HL-60 (cell line): ENCODE data around the gene MYOM3.

Experiments used
- DNase-seq, 2 experiments: peaks; one replicate each; pipeline ENCODE4 v3.0.0-alpha.2; 2010 to 2020; ENCODE audit warnings: low read depth in 1 of 2, low spot score in 1 of 2
- H3K27ac ChIP-seq: fragments of 250-450 bp; sonication (Bioruptor Pico); replicated peaks from 2 replicates; pipeline ENCODE4 v1.5.1; 2020; ENCODE audit warnings: mild to moderate bottlenecking, moderate library complexity
- H3K27me3 ChIP-seq: fragments of 250-450 bp; sonication (Bioruptor Pico); 2 replicates; pipeline ENCODE4 v1.5.1; 2021; ENCODE audit warnings: mild to moderate bottlenecking, moderate library complexity; ENCODE audit not compliant: insufficient read depth, poor library complexity, severe bottlenecking
- H3K4me3 ChIP-seq: replicated peaks from 2 replicates; pipeline ENCODE4 v1.5.1; 2011; ENCODE audit warnings: mild to moderate bottlenecking, control low read depth, low read length; ENCODE audit not compliant: insufficient read depth
- GABPA ChIP-seq: IDR thresholded peaks from 2 replicates; pipeline ENCODE4 v1.6.1; 2012; ENCODE audit warnings: low read depth
- POLR2AphosphoS5 ChIP-seq: IDR thresholded peaks from 2 replicates; pipeline ENCODE4 v1.6.1; 2012; ENCODE audit warnings: low read depth
- SPI1 ChIP-seq: IDR thresholded peaks from 2 replicates; pipeline ENCODE4 v1.6.1; 2012; ENCODE audit warnings: low read depth, mild to moderate bottlenecking, borderline replicate concordance
- TF ChIP-seq, protein P1 (sequence below): IDR thresholded peaks from one replicate; pipeline ENCODE4 v1.5.1; 2011; ENCODE audit warnings: low read length, control low read depth, inconsistent platforms; ENCODE audit not compliant: insufficient read depth
- TF ChIP-seq, protein P2 (sequence below): IDR thresholded peaks from 2 replicates; pipeline ENCODE4 v1.6.1; 2012; ENCODE audit warnings: low read depth; ENCODE audit not compliant: insufficient replicate concordance

MYOM3 gene

DNA sequence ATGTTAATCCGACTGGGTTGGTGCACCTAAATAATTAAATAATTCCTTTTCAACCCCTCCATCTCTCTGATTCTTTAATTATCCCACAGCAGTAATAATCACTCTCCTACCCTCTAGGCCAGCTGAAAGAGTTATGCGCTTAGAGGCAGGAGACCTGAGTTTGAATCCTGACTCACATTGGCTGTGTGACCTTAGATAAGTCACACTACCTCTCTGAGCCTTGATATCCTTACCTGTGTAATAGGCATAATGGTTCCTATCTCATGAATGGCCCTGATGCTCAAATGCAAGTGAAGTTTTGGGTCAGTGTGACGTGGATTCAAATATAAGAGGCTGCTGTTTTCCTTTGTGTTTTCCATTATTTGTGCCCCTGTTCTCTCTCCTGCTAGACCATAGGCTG is 8.1 kb downstream of the MYOM3 start:
- H3K27me3 ChIP-seq: no peaks in the 10 kb centered on the region
- no peak for DNase-seq
- TF ChIP-seq, protein P1, sequence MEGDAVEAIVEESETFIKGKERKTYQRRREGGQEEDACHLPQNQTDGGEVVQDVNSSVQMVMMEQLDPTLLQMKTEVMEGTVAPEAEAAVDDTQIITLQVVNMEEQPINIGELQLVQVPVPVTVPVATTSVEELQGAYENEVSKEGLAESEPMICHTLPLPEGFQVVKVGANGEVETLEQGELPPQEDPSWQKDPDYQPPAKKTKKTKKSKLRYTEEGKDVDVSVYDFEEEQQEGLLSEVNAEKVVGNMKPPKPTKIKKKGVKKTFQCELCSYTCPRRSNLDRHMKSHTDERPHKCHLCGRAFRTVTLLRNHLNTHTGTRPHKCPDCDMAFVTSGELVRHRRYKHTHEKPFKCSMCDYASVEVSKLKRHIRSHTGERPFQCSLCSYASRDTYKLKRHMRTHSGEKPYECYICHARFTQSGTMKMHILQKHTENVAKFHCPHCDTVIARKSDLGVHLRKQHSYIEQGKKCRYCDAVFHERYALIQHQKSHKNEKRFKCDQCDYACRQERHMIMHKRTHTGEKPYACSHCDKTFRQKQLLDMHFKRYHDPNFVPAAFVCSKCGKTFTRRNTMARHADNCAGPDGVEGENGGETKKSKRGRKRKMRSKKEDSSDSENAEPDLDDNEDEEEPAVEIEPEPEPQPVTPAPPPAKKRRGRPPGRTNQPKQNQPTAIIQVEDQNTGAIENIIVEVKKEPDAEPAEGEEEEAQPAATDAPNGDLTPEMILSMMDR: no peak
- no peak for TF ChIP-seq SPI1
- TF ChIP-seq, protein P2, sequence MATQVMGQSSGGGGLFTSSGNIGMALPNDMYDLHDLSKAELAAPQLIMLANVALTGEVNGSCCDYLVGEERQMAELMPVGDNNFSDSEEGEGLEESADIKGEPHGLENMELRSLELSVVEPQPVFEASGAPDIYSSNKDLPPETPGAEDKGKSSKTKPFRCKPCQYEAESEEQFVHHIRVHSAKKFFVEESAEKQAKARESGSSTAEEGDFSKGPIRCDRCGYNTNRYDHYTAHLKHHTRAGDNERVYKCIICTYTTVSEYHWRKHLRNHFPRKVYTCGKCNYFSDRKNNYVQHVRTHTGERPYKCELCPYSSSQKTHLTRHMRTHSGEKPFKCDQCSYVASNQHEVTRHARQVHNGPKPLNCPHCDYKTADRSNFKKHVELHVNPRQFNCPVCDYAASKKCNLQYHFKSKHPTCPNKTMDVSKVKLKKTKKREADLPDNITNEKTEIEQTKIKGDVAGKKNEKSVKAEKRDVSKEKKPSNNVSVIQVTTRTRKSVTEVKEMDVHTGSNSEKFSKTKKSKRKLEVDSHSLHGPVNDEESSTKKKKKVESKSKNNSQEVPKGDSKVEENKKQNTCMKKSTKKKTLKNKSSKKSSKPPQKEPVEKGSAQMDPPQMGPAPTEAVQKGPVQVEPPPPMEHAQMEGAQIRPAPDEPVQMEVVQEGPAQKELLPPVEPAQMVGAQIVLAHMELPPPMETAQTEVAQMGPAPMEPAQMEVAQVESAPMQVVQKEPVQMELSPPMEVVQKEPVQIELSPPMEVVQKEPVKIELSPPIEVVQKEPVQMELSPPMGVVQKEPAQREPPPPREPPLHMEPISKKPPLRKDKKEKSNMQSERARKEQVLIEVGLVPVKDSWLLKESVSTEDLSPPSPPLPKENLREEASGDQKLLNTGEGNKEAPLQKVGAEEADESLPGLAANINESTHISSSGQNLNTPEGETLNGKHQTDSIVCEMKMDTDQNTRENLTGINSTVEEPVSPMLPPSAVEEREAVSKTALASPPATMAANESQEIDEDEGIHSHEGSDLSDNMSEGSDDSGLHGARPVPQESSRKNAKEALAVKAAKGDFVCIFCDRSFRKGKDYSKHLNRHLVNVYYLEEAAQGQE: no peak
- TF ChIP-seq GABPA: no peak
- TF ChIP-seq POLR2AphosphoS5: no peak
- no peak overlapping the region for H3K27ac ChIP-seq
- H3K4me3 ChIP-seq: no peak overlapping the region

DNA sequence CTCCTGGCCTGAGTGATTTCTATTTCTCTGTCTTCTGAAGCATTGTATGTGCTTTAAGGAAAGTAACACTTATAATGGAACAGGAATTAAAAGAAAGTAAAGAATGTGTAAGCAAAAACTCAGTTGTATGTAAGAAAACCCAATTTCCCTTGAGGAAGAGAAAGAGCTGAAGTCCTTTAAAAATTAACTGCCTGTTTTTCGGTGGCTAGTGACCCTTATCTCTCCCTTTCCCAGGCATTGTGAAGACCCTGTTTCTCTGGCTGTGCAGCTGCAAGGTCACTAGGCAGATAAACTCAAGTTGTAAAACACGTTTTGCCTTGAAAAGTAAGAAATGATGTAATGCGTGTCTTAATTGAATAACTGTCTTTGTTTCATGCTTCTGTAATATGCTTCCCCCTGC is 8.5 kb downstream of the MYOM3 start:
- DNase-seq: no peak
- TF ChIP-seq, protein P2: no peak
- TF ChIP-seq SPI1 (no peak), POLR2AphosphoS5 (no peak), GABPA (no peak)
- TF ChIP-seq, protein P1: no peak
- no peak overlapping the region for H3K4me3 ChIP-seq
- H3K27me3 ChIP-seq: no peaks in the 10 kb centered on the region
- H3K27ac ChIP-seq: no peak overlapping the region

DNA sequence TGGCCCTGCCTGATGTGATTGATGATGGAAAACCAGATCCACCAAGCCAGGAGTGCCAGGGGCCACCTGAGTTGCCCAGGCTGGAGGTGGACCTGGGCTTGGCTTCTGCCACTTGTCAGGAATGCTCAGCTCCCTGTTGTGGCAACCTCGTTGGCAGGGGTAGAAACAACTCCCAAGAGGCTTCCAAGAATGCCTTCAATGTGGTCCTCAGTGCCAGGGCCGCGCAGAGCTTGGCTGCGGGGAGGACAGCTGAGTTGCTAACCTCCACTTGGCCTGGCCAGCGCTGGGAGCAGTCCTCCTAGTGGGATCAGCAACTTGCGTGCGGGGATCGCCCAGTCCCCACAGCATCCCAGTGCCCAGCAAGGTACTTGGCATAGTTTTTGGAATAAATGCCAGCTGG is 9.0 kb downstream of the MYOM3 start:
- TF ChIP-seq, protein P1: no peak
- TF ChIP-seq SPI1 (no peak), POLR2AphosphoS5 (no peak), GABPA (no peak)
- TF ChIP-seq, protein P2: no peak
- Histone ChIP-seq H3K27ac (no peak overlapping the region), H3K27me3 (no peaks in the 10 kb centered on the region), H3K4me3 (no peak overlapping the region)
- no peak for DNase-seq
